Panc1 (cell line): ENCODE results near the gene PLEKHG4.

Experiments used
- POLR2AphosphoS5 ChIP-seq: IDR thresholded peaks from 2 replicates; pipeline ENCODE4 v1.6.1; 2012; ENCODE audit warnings: mild to moderate bottlenecking, low read depth, low read length, moderate library complexity
- TCF7L2 ChIP-seq: IDR thresholded peaks from 2 replicates; pipeline ENCODE4 v1.6.1; 2011; ENCODE audit warnings: mild to moderate bottlenecking, low read depth, low read length, inconsistent platforms
- TF ChIP-seq, protein P1 (sequence below), 2 experiments: IDR thresholded peaks; 2 replicates each; pipeline ENCODE4 v1.6.1; 2011 to 2012; ENCODE audit warnings: low read depth in 2 of 2, control low read depth in 1 of 2, low read length in 1 of 2, mild to moderate bottlenecking in 1 of 2, moderate library complexity in 1 of 2; ENCODE audit not compliant: insufficient read depth in 1 of 2
- TF ChIP-seq, protein P2 (sequence below): fragments of 450-650 bp; IDR thresholded peaks from 2 replicates; pipeline ENCODE4 v1.5.1; 2017; ENCODE audit warnings: mild to moderate bottlenecking

DNA sequence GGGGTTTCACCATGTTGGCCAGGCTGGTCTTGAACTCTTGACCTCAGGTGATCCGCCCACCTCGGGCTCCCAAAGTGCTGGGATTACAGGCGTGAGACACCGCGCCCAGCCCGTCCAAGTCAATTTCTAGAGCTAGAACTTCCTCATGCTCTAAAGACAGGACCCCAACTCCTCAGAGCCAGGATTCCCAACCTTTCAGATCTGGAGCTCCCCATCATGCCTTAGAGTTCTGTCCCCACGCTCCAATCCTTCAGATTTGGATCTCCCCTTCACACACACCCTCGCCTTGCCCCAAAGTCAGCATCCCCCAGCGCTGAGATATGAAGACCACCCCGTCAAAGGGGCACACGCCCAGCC lies 46.8 kb downstream of the PLEKHG4 start:
- TF ChIP-seq, protein P1, sequence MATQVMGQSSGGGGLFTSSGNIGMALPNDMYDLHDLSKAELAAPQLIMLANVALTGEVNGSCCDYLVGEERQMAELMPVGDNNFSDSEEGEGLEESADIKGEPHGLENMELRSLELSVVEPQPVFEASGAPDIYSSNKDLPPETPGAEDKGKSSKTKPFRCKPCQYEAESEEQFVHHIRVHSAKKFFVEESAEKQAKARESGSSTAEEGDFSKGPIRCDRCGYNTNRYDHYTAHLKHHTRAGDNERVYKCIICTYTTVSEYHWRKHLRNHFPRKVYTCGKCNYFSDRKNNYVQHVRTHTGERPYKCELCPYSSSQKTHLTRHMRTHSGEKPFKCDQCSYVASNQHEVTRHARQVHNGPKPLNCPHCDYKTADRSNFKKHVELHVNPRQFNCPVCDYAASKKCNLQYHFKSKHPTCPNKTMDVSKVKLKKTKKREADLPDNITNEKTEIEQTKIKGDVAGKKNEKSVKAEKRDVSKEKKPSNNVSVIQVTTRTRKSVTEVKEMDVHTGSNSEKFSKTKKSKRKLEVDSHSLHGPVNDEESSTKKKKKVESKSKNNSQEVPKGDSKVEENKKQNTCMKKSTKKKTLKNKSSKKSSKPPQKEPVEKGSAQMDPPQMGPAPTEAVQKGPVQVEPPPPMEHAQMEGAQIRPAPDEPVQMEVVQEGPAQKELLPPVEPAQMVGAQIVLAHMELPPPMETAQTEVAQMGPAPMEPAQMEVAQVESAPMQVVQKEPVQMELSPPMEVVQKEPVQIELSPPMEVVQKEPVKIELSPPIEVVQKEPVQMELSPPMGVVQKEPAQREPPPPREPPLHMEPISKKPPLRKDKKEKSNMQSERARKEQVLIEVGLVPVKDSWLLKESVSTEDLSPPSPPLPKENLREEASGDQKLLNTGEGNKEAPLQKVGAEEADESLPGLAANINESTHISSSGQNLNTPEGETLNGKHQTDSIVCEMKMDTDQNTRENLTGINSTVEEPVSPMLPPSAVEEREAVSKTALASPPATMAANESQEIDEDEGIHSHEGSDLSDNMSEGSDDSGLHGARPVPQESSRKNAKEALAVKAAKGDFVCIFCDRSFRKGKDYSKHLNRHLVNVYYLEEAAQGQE (IDR thresholded peaks at IDR 0.05; ENCODE audit: insufficient read depth in 1 of 2, low read depth in 2 of 2, low read length in 1 of 2) = no peak
- TF ChIP-seq, protein P2, sequence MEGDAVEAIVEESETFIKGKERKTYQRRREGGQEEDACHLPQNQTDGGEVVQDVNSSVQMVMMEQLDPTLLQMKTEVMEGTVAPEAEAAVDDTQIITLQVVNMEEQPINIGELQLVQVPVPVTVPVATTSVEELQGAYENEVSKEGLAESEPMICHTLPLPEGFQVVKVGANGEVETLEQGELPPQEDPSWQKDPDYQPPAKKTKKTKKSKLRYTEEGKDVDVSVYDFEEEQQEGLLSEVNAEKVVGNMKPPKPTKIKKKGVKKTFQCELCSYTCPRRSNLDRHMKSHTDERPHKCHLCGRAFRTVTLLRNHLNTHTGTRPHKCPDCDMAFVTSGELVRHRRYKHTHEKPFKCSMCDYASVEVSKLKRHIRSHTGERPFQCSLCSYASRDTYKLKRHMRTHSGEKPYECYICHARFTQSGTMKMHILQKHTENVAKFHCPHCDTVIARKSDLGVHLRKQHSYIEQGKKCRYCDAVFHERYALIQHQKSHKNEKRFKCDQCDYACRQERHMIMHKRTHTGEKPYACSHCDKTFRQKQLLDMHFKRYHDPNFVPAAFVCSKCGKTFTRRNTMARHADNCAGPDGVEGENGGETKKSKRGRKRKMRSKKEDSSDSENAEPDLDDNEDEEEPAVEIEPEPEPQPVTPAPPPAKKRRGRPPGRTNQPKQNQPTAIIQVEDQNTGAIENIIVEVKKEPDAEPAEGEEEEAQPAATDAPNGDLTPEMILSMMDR = no peak
- no peak for TF ChIP-seq TCF7L2
- TF ChIP-seq POLR2AphosphoS5 = no peak
